ENCODE results near the gene FTO.

Gene FTO

GRCh38 chr16:53784291-53784690 is 80.3 kb downstream of the FTO start:
- no peak for DNase-seq (ENCODE audit: low spot score)

DNA sequence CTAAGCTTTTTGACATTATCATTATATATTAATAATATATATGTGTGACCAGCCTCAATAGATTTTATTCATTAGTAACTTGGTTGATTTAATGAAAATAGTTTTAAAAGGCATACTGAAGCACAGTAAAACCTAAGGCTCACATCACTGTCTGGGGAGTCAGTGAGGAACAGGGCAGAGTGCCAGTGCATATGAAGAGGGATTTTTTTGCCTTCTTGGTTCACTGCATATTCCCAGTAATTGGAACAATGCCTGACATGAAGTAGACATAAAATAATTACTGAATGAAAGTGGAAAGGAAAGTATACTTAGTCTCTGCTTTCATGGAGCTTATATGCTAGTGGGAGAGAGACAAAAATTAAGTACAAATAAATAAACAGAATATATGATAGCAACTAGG is 81.1 kb downstream of the FTO start:
- no peak for DNase-seq (ENCODE audit: low spot score)

- DNase-seq (ENCODE audit: low spot score), result no peak
Measured at GRCh38 chr16:53785916-53786315, 82.0 kb downstream of the FTO start.

- DNase-seq (ENCODE audit: low spot score), result no peak
Measured at GRCh38 chr16:53787423-53787822, 83.5 kb downstream of the FTO start.

- DNase-seq (ENCODE audit: low spot score), result peak; percentile 34
Measured at GRCh38 chr16:53789137-53789536, 85.2 kb downstream of the FTO start.

DNA sequence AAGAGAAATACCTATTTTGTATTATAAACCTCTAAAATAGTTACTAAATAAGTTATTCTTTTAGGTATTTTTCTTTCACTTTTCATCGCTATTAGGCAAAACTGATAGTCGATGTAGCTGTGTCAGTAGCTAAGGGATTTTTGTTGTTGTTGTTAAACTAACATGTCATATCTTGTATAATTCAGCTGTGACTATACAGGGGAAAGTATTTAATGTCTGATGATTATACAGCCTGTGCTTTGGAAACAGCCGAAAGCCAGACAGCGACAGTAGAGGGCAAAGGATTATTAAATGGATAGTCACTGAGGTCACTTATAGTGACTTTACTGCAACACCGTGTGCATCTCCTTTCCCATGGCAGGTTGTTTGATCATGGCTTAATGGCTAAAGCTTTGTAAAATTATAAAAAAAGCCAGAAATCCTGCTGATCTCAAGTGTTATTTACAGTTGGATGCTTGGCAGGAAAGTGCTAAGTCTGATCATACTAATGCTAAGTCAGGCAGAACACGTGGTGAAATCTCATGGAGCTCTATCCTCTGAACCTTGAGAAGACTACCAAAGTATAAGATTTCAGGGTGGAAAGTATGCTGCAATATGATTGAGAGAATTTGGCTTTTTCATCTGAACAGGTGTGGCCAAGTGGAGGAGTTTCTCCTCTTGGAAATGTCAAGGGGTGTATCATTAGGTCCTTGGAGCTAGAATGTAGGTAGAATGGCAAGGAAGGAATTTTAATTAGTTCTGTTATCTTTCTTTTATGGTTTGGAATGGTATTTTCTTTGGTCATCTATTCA is 88.4 kb downstream of the FTO start:
- no peak for DNase-seq (ENCODE audit: low spot score)

DNA sequence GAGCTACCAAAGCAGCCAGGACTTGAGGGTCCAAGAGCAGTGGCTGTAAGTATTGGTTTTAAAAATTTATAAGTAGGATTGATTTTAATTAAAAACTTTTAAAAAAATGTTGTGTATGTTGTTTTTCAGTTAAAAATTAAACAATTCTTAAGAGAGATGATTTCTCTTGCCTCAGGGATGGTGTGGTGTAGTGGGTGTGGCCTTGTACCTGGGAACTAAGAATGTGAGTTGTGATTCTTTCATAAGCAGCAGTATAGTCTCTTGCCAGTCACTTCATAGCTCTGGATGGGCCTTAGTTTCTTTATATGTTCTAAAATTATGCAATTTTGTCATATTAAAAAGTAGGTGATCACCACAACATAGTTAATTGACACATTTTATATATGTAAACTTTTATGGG is 99.5 kb downstream of the FTO start:
- DNase-seq (ENCODE audit: low spot score), result no peak

GRCh38 chr16:53803998-53804397 is 100.0 kb downstream of the FTO start:
- DNase-seq (ENCODE audit: low spot score), result no peak

- no peak for DNase-seq (ENCODE audit: low spot score)
Measured at GRCh38 chr16:53804467-53804866, 100.5 kb downstream of the FTO start.

DNA sequence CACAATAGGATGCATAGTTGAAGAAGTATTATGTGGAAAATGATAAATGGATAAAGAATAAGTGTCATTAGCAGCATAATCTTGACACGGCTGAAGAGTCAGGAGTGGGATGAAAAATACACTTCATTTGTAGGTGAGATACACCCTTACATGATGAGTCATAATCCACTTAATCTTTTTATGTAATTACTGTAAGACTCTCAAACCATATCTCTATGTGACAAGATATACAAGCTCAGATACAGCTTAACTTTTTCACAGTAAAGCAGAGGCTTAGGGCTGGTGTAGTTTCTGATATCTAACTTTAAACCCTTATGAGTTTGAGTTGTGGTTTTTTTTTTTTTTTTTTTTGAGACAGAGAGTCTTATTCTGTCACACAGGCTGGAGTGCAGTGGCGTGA is 101.2 kb downstream of the FTO start:
- DNase-seq (ENCODE audit: low spot score), result no peak

DNA sequence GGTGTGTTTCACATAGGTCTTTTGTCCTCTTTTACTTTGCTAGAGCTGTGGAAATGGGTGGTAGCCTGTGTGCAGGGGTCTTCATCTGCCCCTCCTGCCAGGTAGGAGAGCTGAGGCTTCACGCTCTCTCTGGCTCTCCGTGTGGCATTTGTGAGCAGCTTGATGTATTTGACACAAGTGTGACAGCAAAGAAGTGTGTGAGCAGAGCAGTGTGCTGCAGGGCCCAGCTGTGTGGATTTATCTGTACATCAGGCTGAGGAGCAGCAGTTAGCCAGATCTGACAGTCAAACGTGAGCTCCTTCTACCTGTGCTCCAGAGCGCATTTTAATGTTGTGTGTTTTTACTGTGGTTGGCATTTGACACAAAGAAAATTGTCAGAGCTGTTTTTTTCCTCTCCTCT is 101.8 kb downstream of the FTO start:
- no peak for DNase-seq (ENCODE audit: low spot score)

DNA sequence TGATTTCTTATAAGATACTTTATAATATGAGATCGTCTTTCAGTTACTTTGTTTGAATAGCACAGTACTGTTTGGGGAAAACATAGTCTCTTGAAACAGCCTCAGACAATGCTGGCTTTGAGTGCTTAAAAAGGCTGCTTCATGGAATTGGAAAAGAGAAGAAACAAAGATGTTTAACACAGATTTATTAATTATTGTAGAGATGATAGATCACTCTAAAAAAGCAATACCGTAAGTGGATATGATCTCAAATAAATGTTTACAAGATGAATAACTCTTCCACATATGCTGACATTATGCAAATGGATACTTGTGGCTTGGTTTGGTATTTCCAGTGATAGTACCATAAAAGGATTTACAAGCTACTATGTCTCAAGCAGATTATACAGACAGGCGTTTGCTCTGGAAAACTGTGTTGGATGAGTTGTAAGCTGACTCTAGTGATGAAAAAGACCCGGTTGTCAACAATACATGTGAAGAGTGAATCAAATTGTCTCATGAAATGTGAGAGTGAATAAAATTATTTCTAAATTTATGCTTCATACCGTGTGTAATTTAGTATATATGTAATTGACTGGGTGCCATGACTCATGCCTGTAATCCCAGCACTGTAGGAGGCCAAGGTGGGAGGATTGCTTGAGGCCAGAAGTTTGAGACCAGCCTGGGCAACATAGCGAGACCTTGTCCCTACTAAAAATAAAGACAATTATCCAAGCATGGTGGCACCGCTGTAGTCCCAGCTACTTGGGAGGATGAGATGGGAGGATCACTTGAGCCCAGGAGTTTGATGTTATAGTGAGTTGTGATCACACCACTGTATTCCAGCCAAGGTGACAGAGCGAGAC is 105.4 kb downstream of the FTO start:
- DNase-seq (ENCODE audit: low spot score), result no peak

DNA sequence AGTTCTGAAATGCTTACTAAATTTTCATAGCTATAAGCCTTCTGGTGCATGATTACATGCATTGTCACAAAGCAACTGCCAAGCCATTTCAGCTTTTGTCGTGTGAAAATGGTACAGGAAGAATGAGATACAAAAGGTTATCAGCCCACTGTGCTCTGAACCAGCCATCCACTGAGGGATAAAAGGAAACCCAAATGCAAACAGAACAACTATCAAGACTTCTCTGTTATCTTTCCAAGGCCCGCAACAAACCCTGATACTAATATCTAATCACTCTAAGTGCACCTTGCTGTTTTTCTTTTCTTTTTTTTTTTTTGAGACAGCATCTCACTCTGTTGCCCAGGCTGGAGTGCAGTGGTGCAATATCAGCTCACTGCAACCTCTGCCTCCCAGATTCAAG is 109.0 kb downstream of the FTO start:
- no peak for DNase-seq (ENCODE audit: low spot score)

DNA sequence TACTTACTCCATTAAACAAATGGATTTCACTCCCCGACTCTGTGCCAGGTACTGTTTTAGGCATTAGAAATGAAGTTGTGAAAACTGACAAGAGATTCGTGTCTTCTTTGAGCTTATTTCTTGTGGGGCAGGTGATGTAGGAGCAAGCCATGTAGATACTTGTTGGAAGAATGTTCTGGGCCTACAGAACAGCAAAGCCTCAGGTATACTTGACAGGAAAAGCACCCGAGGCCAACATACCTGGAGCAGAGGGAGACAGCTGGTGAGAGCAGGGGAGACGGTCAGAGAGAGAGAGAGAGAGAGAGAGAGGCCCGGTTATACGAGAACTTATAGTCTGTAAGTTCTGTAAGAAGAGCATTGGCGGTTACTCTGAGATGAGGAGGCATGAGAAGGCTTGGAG is 110.8 kb downstream of the FTO start:
- DNase-seq (ENCODE audit: low spot score), result no peak

DNA sequence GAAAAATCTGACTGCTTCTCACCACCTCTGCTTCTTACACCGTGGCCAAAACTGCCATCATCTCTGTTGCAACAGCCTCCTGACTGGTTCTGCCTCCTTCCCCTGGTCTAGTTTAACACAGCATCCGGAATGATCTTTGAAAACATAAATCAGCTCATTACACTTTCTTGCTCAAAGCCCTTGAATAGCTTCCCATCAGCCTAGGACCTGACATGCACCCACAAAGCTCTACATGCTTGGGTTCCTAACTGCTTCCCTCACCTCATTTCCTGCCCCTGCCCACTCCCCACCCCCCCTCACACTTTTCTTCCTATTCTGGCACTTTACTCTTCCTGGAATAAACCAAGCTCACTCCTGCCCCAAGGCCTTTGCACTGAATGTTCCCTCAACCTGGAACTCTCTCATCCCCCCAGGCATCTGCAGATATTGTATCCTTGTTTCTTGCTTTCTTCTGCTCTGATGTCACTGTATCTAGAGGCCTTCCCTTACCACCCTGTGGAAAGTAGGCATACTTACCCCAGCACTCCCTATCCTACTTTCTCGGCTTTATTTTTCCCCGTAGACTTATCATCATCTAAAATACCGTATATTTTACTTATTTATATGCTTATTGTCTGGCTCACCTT is 112.4 kb downstream of the FTO start:
- DNase-seq (ENCODE audit: low spot score), result no peak

GRCh38 chr16:53817117-53817755 is 113.3 kb downstream of the FTO start:
- peak; percentile 81 for DNase-seq (ENCODE audit: low spot score)

GRCh38 chr16:53817812-53818550 is 114.0 kb downstream of the FTO start:
- DNase-seq (ENCODE audit: low spot score), result no peak

DNA sequence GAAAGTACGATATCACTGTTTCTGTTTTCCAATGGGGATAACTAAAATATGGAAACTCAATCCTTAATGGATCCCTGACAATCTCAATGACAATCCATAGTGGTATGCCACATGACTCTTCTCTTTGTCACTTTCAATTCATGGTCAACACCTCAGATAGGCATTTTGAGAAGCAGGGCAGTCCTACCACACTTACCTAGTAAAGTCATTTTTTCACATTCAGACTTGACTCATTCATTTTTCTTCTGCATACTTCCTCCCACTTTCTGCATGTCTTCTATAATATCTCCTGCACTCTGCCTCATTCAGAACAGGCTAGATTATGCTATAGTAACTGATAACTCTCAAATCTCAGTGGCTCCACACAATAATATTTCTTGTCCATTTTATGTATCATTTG is 117.5 kb downstream of the FTO start:
- no peak for DNase-seq (ENCODE audit: low spot score)

DNA sequence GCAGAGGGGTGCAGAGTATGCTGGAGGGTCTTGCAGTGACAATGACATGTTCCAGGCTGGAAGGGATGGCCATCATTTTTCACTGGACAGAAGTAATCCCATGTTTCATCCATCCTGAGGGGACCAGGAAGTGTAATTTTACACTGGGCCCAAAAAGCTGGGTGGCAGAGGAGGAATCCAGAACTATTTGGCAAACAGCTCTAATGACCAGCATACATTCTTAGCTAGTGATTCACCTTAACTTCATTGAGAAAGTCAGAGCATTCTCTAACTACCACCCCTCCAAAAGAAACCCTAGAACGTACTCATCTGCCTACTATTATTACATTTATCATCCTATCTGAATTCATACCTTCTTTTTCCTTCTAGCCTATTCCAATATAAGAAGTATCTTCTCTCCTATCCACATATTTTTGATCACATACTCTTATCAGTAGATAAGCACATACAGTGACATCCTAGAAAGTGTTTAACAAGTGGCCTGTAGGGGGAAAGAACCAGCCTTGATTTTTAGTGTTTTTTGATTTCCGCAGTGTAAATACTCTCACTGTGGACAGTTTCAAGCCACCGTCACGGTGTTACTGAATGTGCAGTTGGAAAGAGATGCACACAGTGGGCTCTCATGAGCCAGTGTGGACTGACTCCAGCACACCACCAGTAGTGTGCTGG is 118.1 kb downstream of the FTO start:
- DNase-seq (ENCODE audit: low spot score), result peak; percentile 59

DNA sequence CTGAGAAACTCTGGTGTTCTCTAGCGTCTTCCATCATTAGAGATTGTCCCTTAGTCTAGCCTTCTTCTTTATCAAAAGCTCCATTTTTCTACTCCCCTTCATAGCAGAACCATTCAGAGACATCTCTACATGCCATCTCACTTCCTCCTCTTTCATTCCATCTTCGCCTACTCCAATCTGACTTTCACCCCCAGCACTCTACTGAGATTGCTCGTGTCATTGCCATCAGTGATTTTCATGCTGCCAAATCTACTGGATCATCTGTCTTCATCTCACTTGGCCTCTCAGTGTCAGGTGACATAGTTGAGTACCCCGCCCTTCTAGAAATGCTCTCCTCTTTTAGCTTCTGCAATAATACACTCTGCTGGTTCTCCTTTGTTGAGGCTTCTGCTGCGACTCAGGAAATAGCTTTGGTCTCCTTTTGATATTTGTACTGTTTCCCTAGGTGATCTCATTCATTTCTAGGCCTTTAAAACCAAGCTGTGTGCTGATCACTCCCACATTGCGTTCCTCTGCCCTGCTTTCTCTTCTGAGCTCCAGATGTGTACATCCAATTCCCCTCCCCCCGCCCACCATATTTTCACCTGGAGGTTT is 119.1 kb downstream of the FTO start:
- no peak for DNase-seq (ENCODE audit: low spot score)

GRCh38 chr16:53826658-53827057 is 122.7 kb downstream of the FTO start:
- no peak for DNase-seq (ENCODE audit: low spot score)
